Measurements from ENCODE around the gene CLDN8.

CLDN8 gene

DNA sequence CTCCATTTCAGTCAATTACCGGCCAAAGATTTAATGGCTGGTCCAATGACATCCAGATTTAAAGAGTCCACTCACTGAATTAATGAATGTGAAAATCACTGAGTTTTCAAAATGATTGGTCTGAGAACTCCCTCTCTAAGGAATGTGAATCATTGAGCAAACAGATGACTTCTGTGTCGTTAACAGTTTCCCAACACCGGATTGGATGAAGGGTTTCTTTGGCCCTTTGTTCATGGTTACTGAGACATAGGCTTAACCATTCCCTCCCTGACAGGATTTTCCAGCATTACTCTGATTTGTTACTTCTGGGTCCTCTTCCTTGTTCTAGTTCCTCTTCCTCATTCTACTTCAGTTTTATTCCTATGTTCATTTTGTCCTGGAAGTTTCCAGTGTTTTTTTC is 47.8 kb downstream of the CLDN8 start:
- TF ChIP-seq, protein P1, sequence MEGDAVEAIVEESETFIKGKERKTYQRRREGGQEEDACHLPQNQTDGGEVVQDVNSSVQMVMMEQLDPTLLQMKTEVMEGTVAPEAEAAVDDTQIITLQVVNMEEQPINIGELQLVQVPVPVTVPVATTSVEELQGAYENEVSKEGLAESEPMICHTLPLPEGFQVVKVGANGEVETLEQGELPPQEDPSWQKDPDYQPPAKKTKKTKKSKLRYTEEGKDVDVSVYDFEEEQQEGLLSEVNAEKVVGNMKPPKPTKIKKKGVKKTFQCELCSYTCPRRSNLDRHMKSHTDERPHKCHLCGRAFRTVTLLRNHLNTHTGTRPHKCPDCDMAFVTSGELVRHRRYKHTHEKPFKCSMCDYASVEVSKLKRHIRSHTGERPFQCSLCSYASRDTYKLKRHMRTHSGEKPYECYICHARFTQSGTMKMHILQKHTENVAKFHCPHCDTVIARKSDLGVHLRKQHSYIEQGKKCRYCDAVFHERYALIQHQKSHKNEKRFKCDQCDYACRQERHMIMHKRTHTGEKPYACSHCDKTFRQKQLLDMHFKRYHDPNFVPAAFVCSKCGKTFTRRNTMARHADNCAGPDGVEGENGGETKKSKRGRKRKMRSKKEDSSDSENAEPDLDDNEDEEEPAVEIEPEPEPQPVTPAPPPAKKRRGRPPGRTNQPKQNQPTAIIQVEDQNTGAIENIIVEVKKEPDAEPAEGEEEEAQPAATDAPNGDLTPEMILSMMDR (IDR thresholded peaks at IDR 0.05) = no peak

DNA sequence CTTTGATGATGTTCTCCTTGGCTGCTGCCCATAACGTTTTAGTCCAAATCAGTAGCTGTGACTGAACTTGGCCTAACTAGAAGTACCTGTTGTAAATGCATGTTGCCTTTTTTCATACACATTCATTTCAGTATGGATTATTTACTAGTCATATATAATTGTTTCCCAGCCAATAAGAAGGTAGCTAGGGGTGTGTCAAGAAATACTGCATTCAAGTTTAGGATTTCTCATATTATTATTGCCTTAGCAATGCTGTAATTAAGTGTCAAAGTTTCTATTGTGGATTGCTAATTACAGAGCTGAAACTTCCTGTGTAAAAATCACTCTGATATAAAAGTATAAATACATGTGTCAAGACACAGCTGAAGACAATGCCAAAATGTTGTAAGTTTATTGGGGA is 49.2 kb downstream of the CLDN8 start, which contains the start of gene CLDN17:
Gene CLDN17, minus strand, starts transcription at position 101 of the 400 bp plus-strand sequence. CDS start 188 bp downstream, outside the sequence.
- TF ChIP-seq, protein P1 (IDR thresholded peaks at IDR 0.05) = no peak

DNA sequence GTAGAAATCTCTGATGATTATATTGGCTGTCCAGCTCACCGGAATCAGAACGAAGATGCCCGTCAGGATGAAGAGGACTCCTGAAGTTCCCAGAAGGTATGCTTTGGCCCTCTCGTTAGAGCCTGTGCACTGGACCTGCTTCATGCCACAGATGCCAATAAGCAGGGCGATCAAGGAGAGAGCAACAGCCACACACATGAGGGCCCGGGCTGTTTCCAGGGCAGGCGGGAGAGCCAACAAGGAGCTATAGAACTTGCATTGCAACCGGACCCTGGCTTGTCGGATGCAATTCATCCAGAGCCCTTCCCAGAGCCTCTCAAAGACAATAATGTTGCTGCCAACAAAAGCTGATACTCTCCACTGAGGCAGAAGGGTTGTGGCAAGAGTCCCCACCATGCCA is 49.7 kb downstream of the CLDN8 start:
- TF ChIP-seq, protein P1 (IDR thresholded peaks at IDR 0.05) = no peak

DNA sequence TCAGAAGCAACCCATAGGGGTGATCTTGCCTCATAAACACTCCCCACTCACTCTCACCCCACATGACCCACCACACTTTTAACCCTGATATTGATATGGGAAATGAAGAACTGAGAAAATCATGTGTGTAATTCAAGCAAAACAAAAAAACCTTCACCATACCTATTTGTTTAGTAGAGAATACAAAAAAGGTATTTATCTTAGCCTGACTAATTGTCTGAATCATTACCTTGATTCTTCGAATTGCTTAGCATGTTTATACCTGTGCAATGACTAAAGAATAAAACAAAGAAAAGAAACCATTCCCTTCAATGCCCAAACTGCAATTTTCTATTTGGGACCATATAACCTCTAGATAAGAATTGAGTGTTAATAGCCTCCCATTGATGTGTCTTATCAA is 51.1 kb downstream of the CLDN8 start:
- TF ChIP-seq, protein P1 (IDR thresholded peaks at IDR 0.05) = no peak

Data from LNCAP (cell line).